Measurements from ENCODE around the gene PAPOLB. TPM values are rescaled to one million over a fixed set of nuclear protein-coding genes. Genes with fewer than 3 reads are reported as not detected.

Gene PAPOLB
- total RNA-seq, 1 donor from 2014 or later = 0.24 TPM

GRCh38 chr7:4817178-4817901, 44.5 kb downstream of the PAPOLB start:
- ATAC-seq (no peak), DNase-seq (peak; percentile 44)
- no peaks in the 10 kb centered on the region for H3K9me3 ChIP-seq
- intact Hi-C loops (cut with DNase I) = no loop called here
- no peak overlapping the region for H3K27ac ChIP-seq
- H3K4me1 ChIP-seq = no peaks in the 10 kb centered on the region
- TF ChIP-seq CTCF (IDR thresholded peaks at IDR 0.05) = no peak
- H3K27me3 ChIP-seq (ENCODE audit: low read depth) = no peaks in the 10 kb centered on the region
- no peak overlapping the region for H3K4me3 ChIP-seq
- H3K36me3 ChIP-seq = peaks cover 14% of the 10 kb centered on the region

- no peak overlapping the region for H3K27ac ChIP-seq
- H3K27me3 ChIP-seq (ENCODE audit: low read depth) = no peaks in the 10 kb centered on the region
- no peaks in the 10 kb centered on the region for H3K9me3 ChIP-seq
- no peaks in the 10 kb centered on the region for H3K4me1 ChIP-seq
- DNase-seq (peak; percentile 40), ATAC-seq (no peak)
- no peak for TF ChIP-seq CTCF (IDR thresholded peaks at IDR 0.05)
- intact Hi-C loops (cut with DNase I) = no loop called here
- H3K4me3 ChIP-seq = no peak overlapping the region
- peaks cover 9% of the 10 kb centered on the region for H3K36me3 ChIP-seq
Observed at GRCh38 chr7:4816419-4817080, 45.3 kb downstream of the PAPOLB start.

- intact Hi-C loops (cut with DNase I) = no loop called here
- no peaks in the 10 kb centered on the region for H3K27me3 ChIP-seq (ENCODE audit: low read depth)
- H3K27ac ChIP-seq = no peak overlapping the region
- no peaks in the 10 kb centered on the region for H3K9me3 ChIP-seq
- H3K4me1 ChIP-seq = no peaks in the 10 kb centered on the region
- H3K4me3 ChIP-seq = no peak overlapping the region
- peaks cover 9% of the 10 kb centered on the region for H3K36me3 ChIP-seq
- DNase-seq (peak; percentile 41), ATAC-seq (peak in 1 of 2 donors; percentile 8)
- TF ChIP-seq CTCF (IDR thresholded peaks at IDR 0.05) = no peak
Observed at GRCh38 chr7:4815609-4816418, 46.0 kb downstream of the PAPOLB start.

GRCh38 chr7:4815121-4815520, 46.7 kb downstream of the PAPOLB start:
- intact Hi-C loops (cut with DNase I) = no loop called here
- H3K4me3 ChIP-seq = no peak overlapping the region
- ATAC-seq (no peak), DNase-seq (peak; percentile 42)
- H3K27me3 ChIP-seq (ENCODE audit: low read depth) = no peaks in the 10 kb centered on the region
- H3K9me3 ChIP-seq = no peaks in the 10 kb centered on the region
- peaks cover 12% of the 10 kb centered on the region for H3K36me3 ChIP-seq
- no peaks in the 10 kb centered on the region for H3K4me1 ChIP-seq
- no peak for TF ChIP-seq CTCF (IDR thresholded peaks at IDR 0.05)
- H3K27ac ChIP-seq = no peak overlapping the region

GRCh38 chr7:4814433-4814832, 47.4 kb downstream of the PAPOLB start:
- Histone ChIP-seq H3K9me3 (no peaks in the 10 kb centered on the region), H3K27me3 (ENCODE audit: low read depth) (peaks cover 1% of the 10 kb centered on the region), H3K36me3 (peaks cover 13% of the 10 kb centered on the region), H3K4me3 (no peak overlapping the region), H3K4me1 (no peaks in the 10 kb centered on the region), H3K27ac (no peak overlapping the region)
- ATAC-seq (no peak), DNase-seq (no peak)
- intact Hi-C loops (cut with DNase I) = no loop called here
- no peak for TF ChIP-seq CTCF (IDR thresholded peaks at IDR 0.05)
